Measurements from ENCODE around the gene DDAH1.

GRCh38 chr1:85349224-85349623 is 115.7 kb downstream of the DDAH1 start:
- TF ChIP-seq POLR2A (IDR thresholded peaks at IDR 0.05) (no peak), CTCF (IDR thresholded peaks at IDR 0.05) (no peak), POLR2AphosphoS5 (IDR thresholded peaks at IDR 0.05; ENCODE audit: insufficient read depth in 1 of 2, low read depth in 1 of 2) (no peak)

All from vagina (tissue), 2 donors.